Measurements from ENCODE around the gene RNPS1. TPM values are rescaled to one million over a fixed set of nuclear protein-coding genes. Genes with fewer than 3 reads are reported as not detected.
"Not testable (repeated sequence)": the region's sequence is repeated elsewhere in the genome, so short reads cannot be mapped to it uniquely, and the experiment has no call there.

RNPS1 gene
- total RNA-seq, 1 donor: 95.0 TPM

DNA sequence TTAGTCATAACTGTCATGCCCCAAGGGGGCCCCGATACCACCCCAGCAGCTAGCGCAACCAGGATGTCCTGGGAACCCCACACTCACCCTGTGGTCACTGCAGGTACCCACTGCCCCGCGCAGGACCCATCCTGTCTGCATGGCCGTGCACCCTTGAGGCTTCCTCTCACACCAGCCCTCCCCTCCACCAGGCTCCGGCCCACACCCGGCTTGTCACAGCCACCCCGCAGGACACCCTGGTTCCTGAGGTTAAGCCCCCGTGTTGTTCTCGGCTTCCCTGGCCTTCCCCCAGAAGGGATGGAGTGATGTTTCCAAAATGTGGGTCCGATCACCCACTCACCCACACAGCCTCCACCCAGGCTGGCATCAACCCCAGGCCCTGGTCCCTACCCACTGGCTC, 24.1 kb downstream of the RNPS1 start:
- H3K4me3 ChIP-seq (ENCODE audit: low read depth, low read length): no peak overlapping the region
- TF ChIP-seq, protein P1, sequence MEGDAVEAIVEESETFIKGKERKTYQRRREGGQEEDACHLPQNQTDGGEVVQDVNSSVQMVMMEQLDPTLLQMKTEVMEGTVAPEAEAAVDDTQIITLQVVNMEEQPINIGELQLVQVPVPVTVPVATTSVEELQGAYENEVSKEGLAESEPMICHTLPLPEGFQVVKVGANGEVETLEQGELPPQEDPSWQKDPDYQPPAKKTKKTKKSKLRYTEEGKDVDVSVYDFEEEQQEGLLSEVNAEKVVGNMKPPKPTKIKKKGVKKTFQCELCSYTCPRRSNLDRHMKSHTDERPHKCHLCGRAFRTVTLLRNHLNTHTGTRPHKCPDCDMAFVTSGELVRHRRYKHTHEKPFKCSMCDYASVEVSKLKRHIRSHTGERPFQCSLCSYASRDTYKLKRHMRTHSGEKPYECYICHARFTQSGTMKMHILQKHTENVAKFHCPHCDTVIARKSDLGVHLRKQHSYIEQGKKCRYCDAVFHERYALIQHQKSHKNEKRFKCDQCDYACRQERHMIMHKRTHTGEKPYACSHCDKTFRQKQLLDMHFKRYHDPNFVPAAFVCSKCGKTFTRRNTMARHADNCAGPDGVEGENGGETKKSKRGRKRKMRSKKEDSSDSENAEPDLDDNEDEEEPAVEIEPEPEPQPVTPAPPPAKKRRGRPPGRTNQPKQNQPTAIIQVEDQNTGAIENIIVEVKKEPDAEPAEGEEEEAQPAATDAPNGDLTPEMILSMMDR (IDR thresholded peaks at IDR 0.05; ENCODE audit: insufficient read depth, low read depth, low read length): no peak
- no peak for DNase-seq (ENCODE audit: low read depth)

DNA sequence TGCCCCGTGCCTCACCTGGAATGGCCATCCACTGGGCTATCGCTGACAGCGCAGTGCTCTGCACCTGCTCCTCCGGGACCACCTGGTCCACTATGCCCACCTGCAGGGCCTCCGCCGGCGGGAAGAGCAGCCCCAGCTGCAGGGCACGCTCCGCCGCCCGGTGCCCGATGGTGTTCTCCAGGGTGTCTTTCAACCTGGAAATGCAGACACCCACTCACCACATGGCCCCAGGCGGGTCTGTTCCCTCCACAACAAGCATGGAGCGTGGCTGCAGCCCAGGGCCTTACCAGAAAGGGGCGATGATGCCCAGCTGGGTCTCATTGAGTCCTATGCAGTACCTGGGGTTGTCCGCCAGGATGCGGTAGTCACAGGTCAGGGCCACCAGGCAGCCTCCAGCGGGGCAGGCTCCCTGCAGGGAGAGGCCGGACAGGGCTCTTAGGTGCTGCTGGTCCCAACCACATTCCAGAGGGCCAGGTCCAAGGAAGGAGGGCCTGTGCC, 24.8 kb downstream of the RNPS1 start:
- no peak for DNase-seq (ENCODE audit: low read depth)
- H3K4me3 ChIP-seq (ENCODE audit: low read depth, low read length): no peak overlapping the region
- TF ChIP-seq, protein P1 (IDR thresholded peaks at IDR 0.05; ENCODE audit: insufficient read depth, low read depth, low read length): no peak

DNA sequence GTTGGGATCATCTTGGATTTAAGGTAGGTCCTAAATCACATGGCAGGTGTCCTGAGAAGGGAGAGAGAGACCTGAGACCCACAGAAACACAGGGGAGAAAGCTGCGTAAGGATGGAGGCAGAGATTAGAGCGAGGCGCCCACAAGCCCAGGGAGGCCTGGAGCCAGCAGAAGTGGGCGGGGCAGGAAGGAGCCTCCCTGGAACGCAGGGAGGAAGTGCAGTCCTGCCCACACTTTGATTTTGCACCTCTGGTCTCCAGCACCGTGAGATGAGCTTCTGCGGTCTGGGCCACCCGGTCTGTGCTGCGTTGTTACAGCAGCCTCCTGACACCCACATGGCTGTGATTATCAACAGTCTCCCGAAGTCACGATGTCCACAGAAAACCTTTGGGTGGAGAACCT, 25.3 kb downstream of the RNPS1 start:
- TF ChIP-seq, protein P1 (IDR thresholded peaks at IDR 0.05; ENCODE audit: insufficient read depth, low read depth, low read length): no peak
- no peak for DNase-seq (ENCODE audit: low read depth)
- no peak overlapping the region for H3K4me3 ChIP-seq (ENCODE audit: low read depth, low read length)

GRCh38 chr16:2240331-2240730, 27.6 kb downstream of the RNPS1 start:
- not testable (repeated sequence) for H3K4me3 ChIP-seq (ENCODE audit: low read depth, low read length); DNase-seq (ENCODE audit: low read depth)

- DNase-seq (ENCODE audit: low read depth): no peak
- TF ChIP-seq, protein P1 (IDR thresholded peaks at IDR 0.05; ENCODE audit: insufficient read depth, low read depth, low read length): no peak
- H3K4me3 ChIP-seq (ENCODE audit: low read depth, low read length): no peak overlapping the region
Measured at GRCh38 chr16:2238838-2239675, 28.9 kb downstream of the RNPS1 start.

DNA sequence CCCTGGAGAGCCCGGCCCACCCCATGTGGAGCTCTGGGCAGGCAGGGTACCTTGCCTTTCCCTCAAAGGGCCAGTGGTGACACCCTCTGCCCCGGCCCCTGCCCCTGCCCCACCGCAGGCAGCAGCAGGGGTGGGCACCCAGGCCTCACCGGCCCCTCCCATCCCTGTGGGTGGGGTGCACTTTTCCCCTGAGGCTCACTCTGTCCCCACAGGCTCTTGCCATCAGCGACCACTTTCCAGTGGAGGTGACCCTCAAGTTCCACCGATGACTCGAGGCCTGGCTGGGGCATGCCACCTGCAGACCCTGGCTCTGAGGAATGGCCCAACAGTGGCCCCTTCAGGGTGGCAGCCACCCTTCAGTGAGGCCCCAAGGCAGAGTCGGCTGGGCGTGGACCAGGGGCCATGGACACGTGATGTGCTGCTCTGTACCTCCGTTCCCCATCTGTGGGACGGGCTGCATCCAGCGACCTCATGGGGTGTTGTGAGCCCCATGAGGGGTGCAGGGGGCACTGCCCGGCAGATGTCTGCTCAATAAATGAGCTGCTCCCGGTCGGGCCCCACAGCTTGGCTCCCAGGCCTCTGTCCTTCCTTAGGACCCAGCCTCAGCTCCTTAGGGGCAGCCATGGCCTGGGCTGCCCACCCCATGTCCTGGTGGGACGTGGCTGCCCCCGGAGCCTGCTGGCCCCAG, 29.6 kb downstream of the RNPS1 start:
- no peak overlapping the region for H3K4me3 ChIP-seq (ENCODE audit: low read depth, low read length)
- TF ChIP-seq, protein P1 (IDR thresholded peaks at IDR 0.05; ENCODE audit: insufficient read depth, low read depth, low read length): no peak
- DNase-seq (ENCODE audit: low read depth): no peak

- TF ChIP-seq, protein P1 (IDR thresholded peaks at IDR 0.05; ENCODE audit: insufficient read depth, low read depth, low read length): no peak
- DNase-seq (ENCODE audit: low read depth): no peak
- H3K4me3 ChIP-seq (ENCODE audit: low read depth, low read length): no peak overlapping the region
Measured at GRCh38 chr16:2237493-2238149, 30.3 kb downstream of the RNPS1 start.
